HepG2 (cell line): ENCODE data around the gene TRIM3. TPM values are rescaled to one million over a fixed set of nuclear protein-coding genes. Genes with fewer than 3 reads are reported as not detected.

ENCODE experiments used
- ARNT2 ChIP-seq: sonication (generic); formaldehyde crosslinking; IDR thresholded peaks from 2 replicates; pipeline ENCODE4 v1.8.0; 2022; ENCODE audit warnings: mild to moderate bottlenecking, low read depth, missing genetic modification reagents, moderate library complexity
- CC2D1A ChIP-seq: sonication (generic); formaldehyde crosslinking; IDR thresholded peaks from 2 replicates; pipeline ENCODE4 v1.8.1; 2023; ENCODE audit warnings: mild to moderate bottlenecking, missing genetic modification reagents
- CREBL2 ChIP-seq: sonication (generic); formaldehyde crosslinking; IDR thresholded peaks from 2 replicates; pipeline ENCODE4 v1.8.1; 2023; ENCODE audit warnings: missing genetic modification reagents, mild to moderate bottlenecking, borderline replicate concordance
- HNF4G ChIP-seq, 2 experiments: sonication (generic) in 1 of 2; formaldehyde crosslinking in 1 of 2; IDR thresholded peaks; 2 replicates each; pipeline versions ENCODE4 v1.4.0 to v1.6.1; 2011 to 2020; ENCODE audit warnings: borderline replicate concordance in 2 of 2, low read depth in 2 of 2, mild to moderate bottlenecking in 2 of 2, low read length in 1 of 2, missing genetic modification reagents in 1 of 2, moderate library complexity in 1 of 2
- MATR3 ChIP-seq: sonication (generic); formaldehyde crosslinking; IDR thresholded peaks from 2 replicates; pipeline ENCODE4 v1.4.0; 2020; ENCODE audit warnings: missing genetic modification reagents
- MED1 ChIP-seq: sonication (generic); formaldehyde crosslinking; IDR thresholded peaks from 2 replicates; pipeline ENCODE4 v1.4.0; 2020; ENCODE audit warnings: missing genetic modification reagents
- SKI ChIP-seq: fragments of 450-650 bp; IDR thresholded peaks from one replicate; pipeline ENCODE4 v1.6.1; 2018; ENCODE audit warnings: mild to moderate bottlenecking; ENCODE audit not compliant: partially characterized antibody
- USF2 ChIP-seq, 2 experiments: sonication (generic) in 1 of 2; formaldehyde crosslinking in 1 of 2; IDR thresholded peaks; 2 replicates each; pipeline versions ENCODE4 v1.5.1 to v1.6.1; 2011 to 2020; ENCODE audit warnings: borderline replicate concordance in 1 of 2, low read depth in 1 of 2, low read length in 1 of 2, mild to moderate bottlenecking in 1 of 2, missing genetic modification reagents in 1 of 2, moderate library complexity in 1 of 2
- ZBTB38 ChIP-seq: sonication (generic); formaldehyde crosslinking; IDR thresholded peaks from 2 replicates; pipeline ENCODE4 v1.5.1; 2020; ENCODE audit warnings: mild to moderate bottlenecking, missing genetic modification reagents
- ZNF260 ChIP-seq: sonication (generic); formaldehyde crosslinking; IDR thresholded peaks from 2 replicates; pipeline ENCODE4 v1.4.0; 2020; ENCODE audit warnings: missing genetic modification reagents, low read depth, mild to moderate bottlenecking, borderline replicate concordance
- ZNF317 ChIP-seq: sonication (generic); formaldehyde crosslinking; IDR thresholded peaks from 2 replicates; pipeline ENCODE4 v1.5.0; 2020; ENCODE audit warnings: mild to moderate bottlenecking, missing genetic modification reagents
- ZNF350 ChIP-seq: sonication (generic); formaldehyde crosslinking; IDR thresholded peaks from 2 replicates; pipeline ENCODE4 v1.4.0; 2020; ENCODE audit warnings: mild to moderate bottlenecking, low read depth, missing genetic modification reagents, borderline replicate concordance
- ZNF407 ChIP-seq: sonication (generic); formaldehyde crosslinking; IDR thresholded peaks from one replicate; pipeline ENCODE4 v1.5.1; 2020; ENCODE audit warnings: mild to moderate bottlenecking, missing genetic modification reagents; ENCODE audit errors: not compliant biosample characterization
- ZNF589 ChIP-seq: sonication (generic); formaldehyde crosslinking; conservative IDR thresholded peaks from 2 replicates; pipeline ENCODE4 v1.8.0; 2022; ENCODE audit warnings: mild to moderate bottlenecking, moderate library complexity, missing genetic modification reagents
- ZNF598 ChIP-seq: sonication (generic); formaldehyde crosslinking; IDR thresholded peaks from 2 replicates; pipeline ENCODE4 v1.5.1; 2020; ENCODE audit warnings: mild to moderate bottlenecking, missing genetic modification reagents, borderline replicate concordance
- ZNF768 ChIP-seq: sonication (generic); formaldehyde crosslinking; IDR thresholded peaks from 2 replicates; pipeline ENCODE4 v1.4.0; 2020; ENCODE audit warnings: missing genetic modification reagents
- polyA plus RNA-seq, 8 experiments: library from polyadenylated mRNA; depleted of rRNA in 3 of 8; stranded (reverse) in 7 of 8; unstranded in 1 of 8; fragments of >200 nt; fragmentation: Illumina TruSeq in 4 of 8; extraction: Trizol in 4 of 8; gene quantifications; 2 replicates each; pipeline versions ENCODE4 v1.2.1 to v1.2.3, GENCODE V29; 2011 to 2016; ENCODE audit warnings: low read depth in 4 of 8, missing spikeins in 1 of 8, mixed read lengths in 1 of 8; ENCODE audit not compliant: insufficient read depth in 1 of 8
- total RNA-seq, 5 experiments: library from RNA; depleted of rRNA; stranded (reverse); fragments of >200 nt; fragmentation: Illumina TruSeq; extraction: Trizol; gene quantifications; 2 replicates each; pipeline ENCODE4 v1.2.3, GENCODE V29; 2016; ENCODE audit warnings: low read depth in 1 of 5
- TF ChIP-seq, protein P1 (sequence below): sonication (generic); formaldehyde crosslinking; IDR thresholded peaks from 2 replicates; pipeline ENCODE4 v1.8.1; 2023; ENCODE audit warnings: mild to moderate bottlenecking, missing genetic modification reagents

The TRIM3 gene
- total and polyA plus RNA-seq, 2 of the 13 experiments (the other 11 are each of a cell fraction or from before 2014, with no cell fraction given) = 3.6 to 6.3 TPM

GRCh38 chr11:6440906-6441358 is 32.8 kb downstream of the TRIM3 start, which contains the start of gene HPX (continued):
- TF ChIP-seq ZNF407 (CRISPR knock-in tag) (no peak), MED1 (CRISPR knock-in tag) (no peak), ARNT2 (CRISPR knock-in tag) (no peak), SKI (peak; percentile 78), ZBTB38 (CRISPR knock-in tag) (no peak), USF2 (IDR thresholded peaks at IDR 0.05; ENCODE audit: low read depth, low read length) (no peak), USF2 (CRISPR knock-in tag; IDR thresholded peaks at IDR 0.05; ENCODE audit: borderline replicate concordance) (no peak), ZNF768 (CRISPR knock-in tag) (no peak), ZNF260 (CRISPR knock-in tag) (no peak), ZNF350 (CRISPR knock-in tag) (peak; percentile 21; the same call in 1 of the 2 replicates), ZNF589 (CRISPR knock-in tag) (no peak), ZNF598 (CRISPR knock-in tag) (no peak), HNF4G (IDR thresholded peaks at IDR 0.05; ENCODE audit: borderline replicate concordance, low read depth, low read length) (peak; percentile 75; the same call in 1 of the 2 replicates), HNF4G (CRISPR knock-in tag; IDR thresholded peaks at IDR 0.05; ENCODE audit: borderline replicate concordance, low read depth) (no peak), CREBL2 (CRISPR knock-in tag) (no peak), MATR3 (CRISPR knock-in tag) (no peak), ZNF317 (CRISPR knock-in tag) (no peak), CC2D1A (CRISPR knock-in tag) (no peak)
- TF ChIP-seq, protein P1, sequence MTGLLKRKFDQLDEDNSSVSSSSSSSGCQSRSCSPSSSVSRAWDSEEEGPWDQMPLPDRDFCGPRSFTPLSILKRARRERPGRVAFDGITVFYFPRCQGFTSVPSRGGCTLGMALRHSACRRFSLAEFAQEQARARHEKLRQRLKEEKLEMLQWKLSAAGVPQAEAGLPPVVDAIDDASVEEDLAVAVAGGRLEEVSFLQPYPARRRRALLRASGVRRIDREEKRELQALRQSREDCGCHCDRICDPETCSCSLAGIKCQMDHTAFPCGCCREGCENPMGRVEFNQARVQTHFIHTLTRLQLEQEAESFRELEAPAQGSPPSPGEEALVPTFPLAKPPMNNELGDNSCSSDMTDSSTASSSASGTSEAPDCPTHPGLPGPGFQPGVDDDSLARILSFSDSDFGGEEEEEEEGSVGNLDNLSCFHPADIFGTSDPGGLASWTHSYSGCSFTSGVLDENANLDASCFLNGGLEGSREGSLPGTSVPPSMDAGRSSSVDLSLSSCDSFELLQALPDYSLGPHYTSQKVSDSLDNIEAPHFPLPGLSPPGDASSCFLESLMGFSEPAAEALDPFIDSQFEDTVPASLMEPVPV = no peak
